ENCODE measurements around the gene TRIM27.

TRIM27 gene

GRCh38 chr6:28906669-28907068 is 17.1 kb downstream of the TRIM27 start:
- intact Hi-C loops (cut with DNase I), result no loop called here
- DNase-seq, result no peak

GRCh38 chr6:28903686-28904085 is 20.1 kb downstream of the TRIM27 start:
- no peak for DNase-seq
- intact Hi-C loops (cut with DNase I), result no loop called here

GRCh38 chr6:28901831-28902230 is 22.0 kb downstream of the TRIM27 start:
- intact Hi-C loops (cut with DNase I), result no loop called here
- DNase-seq, result no peak

- intact Hi-C loops (cut with DNase I), result no loop called here
- no peak for DNase-seq
Measured at GRCh38 chr6:28900577-28901256, 23.1 kb downstream of the TRIM27 start.

- intact Hi-C loops (cut with DNase I), result loop anchor here (5.0 kb wide), 2 partner anchors 44 to 84 kb away; no protein-coding TSS in a partner anchor
- DNase-seq, result no peak
Measured at GRCh38 chr6:28898710-28898965, 25.1 kb downstream of the TRIM27 start.

- DNase-seq, result no peak
- intact Hi-C loops (cut with DNase I), result loop anchor here (5.0 kb wide), 2 partner anchors 45 to 85 kb away; no protein-coding TSS in a partner anchor
Measured at GRCh38 chr6:28897369-28897745, 26.4 kb downstream of the TRIM27 start.

- intact Hi-C loops (cut with DNase I), result loop anchor here (5.0 kb wide), 2 partner anchors 46 to 86 kb away; no protein-coding TSS in a partner anchor
- DNase-seq, result peak in 40 of 42 donors; percentile 15 to 71 (median 44)
Measured at GRCh38 chr6:28896505-28897368, 27.0 kb downstream of the TRIM27 start.

GRCh38 chr6:28895131-28895812 is 28.5 kb downstream of the TRIM27 start:
- intact Hi-C loops (cut with DNase I), result loop anchor here (5.0 kb wide), 2 partner anchors 47 to 87 kb away; no protein-coding TSS in a partner anchor
- DNase-seq, result peak; percentile 68 to 95 (median 89)

GRCh38 chr6:28893172-28893799 is 30.5 kb downstream of the TRIM27 start:
- intact Hi-C loops (cut with DNase I), result no loop called here
- no peak for DNase-seq

GRCh38 chr6:28892525-28892924 is 31.3 kb downstream of the TRIM27 start:
- DNase-seq, result no peak
- intact Hi-C loops (cut with DNase I), result no loop called here

GRCh38 chr6:28887796-28888496 is 35.8 kb downstream of the TRIM27 start:
- no peak for DNase-seq
- intact Hi-C loops (cut with DNase I), result no loop called here

- DNase-seq, result no peak
- intact Hi-C loops (cut with DNase I), result no loop called here
Measured at GRCh38 chr6:28886079-28886439, 37.7 kb downstream of the TRIM27 start.

GRCh38 chr6:28884423-28885131 is 39.2 kb downstream of the TRIM27 start:
- intact Hi-C loops (cut with DNase I), result no loop called here
- DNase-seq, result no peak

- intact Hi-C loops (cut with DNase I), result no loop called here
- DNase-seq, result peak in 41 of 42 donors; percentile 54 to 92 (median 79)
Measured at GRCh38 chr6:28880894-28881780, 42.6 kb downstream of the TRIM27 start.

GRCh38 chr6:28880519-28880893 is 43.3 kb downstream of the TRIM27 start:
- intact Hi-C loops (cut with DNase I), result no loop called here
- peak in 5 of 42 donors; percentile 9 to 47 (median 20) for DNase-seq

- intact Hi-C loops (cut with DNase I), result no loop called here
- no peak for DNase-seq
Measured at GRCh38 chr6:28876710-28877109, 47.1 kb downstream of the TRIM27 start.

- no peak for DNase-seq
- intact Hi-C loops (cut with DNase I), result no loop called here
Measured at GRCh38 chr6:28875191-28875747, 48.5 kb downstream of the TRIM27 start.

All from head of caudate nucleus (tissue), 42 donors.